Stomach (tissue), 4 donors: ENCODE results near the gene PANX1.

Experiments
- POLR2A ChIP-seq, 4 donors: fragments of 450-650 bp; IDR thresholded peaks; one replicate each; pipeline ENCODE4 v1.6.1; 2016; ENCODE audit warnings: antibody characterized with exemption in 4 of 4, control low read depth in 2 of 4, mild to moderate bottlenecking in 1 of 4, moderate library complexity in 1 of 4
- TF ChIP-seq, protein P1 (sequence below), 7 experiments: fragments of 450-650 bp in 4 of 7; fragments of 200-600 bp in 3 of 7; sonication (generic) in 3 of 7; IDR thresholded peaks; one replicate each; pipeline ENCODE4 v1.5.1; 2016 to 2019; ENCODE audit warnings: antibody characterized with exemption in 7 of 7, control low read depth in 2 of 7, mild to moderate bottlenecking in 1 of 7

DNA sequence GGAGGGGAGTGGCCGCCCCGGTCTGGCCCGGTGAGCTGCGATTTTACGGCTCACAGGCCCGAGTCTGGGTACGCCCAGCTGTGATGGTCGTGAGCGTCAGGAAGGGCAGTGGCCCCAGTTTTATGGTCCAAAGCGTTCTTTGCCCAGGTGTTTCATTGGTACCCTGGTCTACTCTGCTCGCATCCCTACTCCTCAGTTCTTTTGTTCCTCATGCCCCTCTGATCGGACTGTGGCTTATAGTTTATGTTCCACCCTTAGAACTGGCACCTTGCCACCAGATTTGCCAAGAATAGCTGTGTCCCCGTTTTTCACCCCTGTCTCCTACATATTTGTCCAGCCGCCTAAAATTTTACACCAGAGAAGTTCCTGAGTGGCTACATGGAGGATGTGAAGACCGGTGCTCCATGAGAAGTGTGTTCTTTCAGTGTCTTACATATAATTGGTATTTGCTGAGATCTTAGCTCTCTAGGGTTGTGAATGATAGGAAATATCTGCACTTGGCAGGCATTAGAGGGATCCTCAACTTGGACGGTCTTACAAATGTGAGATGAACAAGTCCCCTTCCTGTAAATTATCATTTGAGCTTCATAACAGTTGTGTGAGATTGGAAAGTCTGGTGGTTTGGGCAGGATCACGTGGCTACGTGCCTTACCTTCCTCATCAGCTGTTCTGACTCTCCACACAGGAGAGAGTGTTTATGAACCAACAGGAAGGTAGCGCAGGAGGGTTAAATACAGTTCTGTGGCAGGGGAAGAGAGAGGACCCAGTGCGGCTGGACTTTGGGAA is 1.1 kb downstream of the PANX1 start:
- TF ChIP-seq, protein P1, sequence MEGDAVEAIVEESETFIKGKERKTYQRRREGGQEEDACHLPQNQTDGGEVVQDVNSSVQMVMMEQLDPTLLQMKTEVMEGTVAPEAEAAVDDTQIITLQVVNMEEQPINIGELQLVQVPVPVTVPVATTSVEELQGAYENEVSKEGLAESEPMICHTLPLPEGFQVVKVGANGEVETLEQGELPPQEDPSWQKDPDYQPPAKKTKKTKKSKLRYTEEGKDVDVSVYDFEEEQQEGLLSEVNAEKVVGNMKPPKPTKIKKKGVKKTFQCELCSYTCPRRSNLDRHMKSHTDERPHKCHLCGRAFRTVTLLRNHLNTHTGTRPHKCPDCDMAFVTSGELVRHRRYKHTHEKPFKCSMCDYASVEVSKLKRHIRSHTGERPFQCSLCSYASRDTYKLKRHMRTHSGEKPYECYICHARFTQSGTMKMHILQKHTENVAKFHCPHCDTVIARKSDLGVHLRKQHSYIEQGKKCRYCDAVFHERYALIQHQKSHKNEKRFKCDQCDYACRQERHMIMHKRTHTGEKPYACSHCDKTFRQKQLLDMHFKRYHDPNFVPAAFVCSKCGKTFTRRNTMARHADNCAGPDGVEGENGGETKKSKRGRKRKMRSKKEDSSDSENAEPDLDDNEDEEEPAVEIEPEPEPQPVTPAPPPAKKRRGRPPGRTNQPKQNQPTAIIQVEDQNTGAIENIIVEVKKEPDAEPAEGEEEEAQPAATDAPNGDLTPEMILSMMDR (IDR thresholded peaks at IDR 0.05): no peak
- no peak for TF ChIP-seq POLR2A (IDR thresholded peaks at IDR 0.05)
